HEK293 (cell line): ENCODE data around the gene ELL3.

Experiments used
- KLF8 ChIP-seq: fragments of 450-650 bp; formaldehyde crosslinking; IDR thresholded peaks from 2 replicates; pipeline ENCODE4 v1.5.1; 2016; ENCODE audit warnings: missing biosample characterization, missing genetic modification characterization
- OSR2 ChIP-seq: fragments of 450-650 bp; formaldehyde crosslinking; IDR thresholded peaks from 2 replicates; pipeline ENCODE4 v1.5.1; 2016; ENCODE audit warnings: missing biosample characterization, missing genetic modification characterization
- OVOL3 ChIP-seq: fragments of 450-650 bp; formaldehyde crosslinking; IDR thresholded peaks from 2 replicates; pipeline ENCODE4 v1.5.1; 2016; ENCODE audit warnings: missing biosample characterization, missing genetic modification characterization
- SCRT1 ChIP-seq: fragments of 450-650 bp; formaldehyde crosslinking; IDR thresholded peaks from 2 replicates; pipeline ENCODE4 v1.5.1; 2016; ENCODE audit warnings: missing biosample characterization, missing genetic modification characterization, borderline replicate concordance
- TRIM28 ChIP-seq: IDR thresholded peaks from 2 replicates; pipeline ENCODE4 v1.6.1; 2011; ENCODE audit warnings: low read length, control low read depth, borderline replicate concordance
- ZBTB17 ChIP-seq: fragments of 450-650 bp; formaldehyde crosslinking; IDR thresholded peaks from 2 replicates; pipeline ENCODE4 v1.5.1; 2016; ENCODE audit warnings: missing biosample characterization, missing genetic modification characterization
- ZBTB7A ChIP-seq: fragments of 450-650 bp; formaldehyde crosslinking; IDR thresholded peaks from 2 replicates; pipeline ENCODE4 v1.5.1; 2016; ENCODE audit warnings: low read depth, missing biosample characterization, missing genetic modification characterization
- ZNF211 ChIP-seq: fragments of 450-650 bp; formaldehyde crosslinking; IDR thresholded peaks from 2 replicates; pipeline ENCODE4 v1.5.1; 2016; ENCODE audit warnings: low read depth, missing biosample characterization, missing genetic modification characterization
- ZNF239 ChIP-seq: fragments of 450-650 bp; formaldehyde crosslinking; IDR thresholded peaks from 2 replicates; pipeline ENCODE4 v1.5.1; 2016; ENCODE audit warnings: missing biosample characterization, missing genetic modification characterization
- ZNF654 ChIP-seq: fragments of 450-650 bp; formaldehyde crosslinking; IDR thresholded peaks from 2 replicates; pipeline ENCODE4 v1.5.1; 2016; ENCODE audit warnings: low read depth, missing biosample characterization, missing genetic modification characterization
- ZNF776 ChIP-seq: fragments of 450-650 bp; formaldehyde crosslinking; IDR thresholded peaks from 2 replicates; pipeline ENCODE4 v1.5.0; 2017; ENCODE audit warnings: missing biosample characterization, missing genetic modification characterization, borderline replicate concordance
- TF ChIP-seq, protein P1 (sequence below): fragments of 450-650 bp; formaldehyde crosslinking; IDR thresholded peaks from 2 replicates; pipeline ENCODE4 v1.5.1; 2016; ENCODE audit warnings: missing biosample characterization, missing genetic modification characterization
- TF ChIP-seq, protein P2 (sequence below): fragments of 450-650 bp; formaldehyde crosslinking; IDR thresholded peaks from 2 replicates; pipeline ENCODE4 v1.5.1; 2017; ENCODE audit warnings: missing biosample characterization, missing genetic modification characterization
- TF ChIP-seq, protein P3 (sequence below): fragments of 450-650 bp; IDR thresholded peaks from 2 replicates; pipeline ENCODE4 v1.5.1; 2018; ENCODE audit warnings: missing biosample characterization, mild to moderate bottlenecking, missing genetic modification characterization
- TF ChIP-seq, protein P4 (sequence below): fragments of 450-650 bp; formaldehyde crosslinking; IDR thresholded peaks from 2 replicates; pipeline ENCODE4 v1.5.1; 2016; ENCODE audit warnings: missing biosample characterization, missing genetic modification characterization
- TF ChIP-seq, protein P5 (sequence below): fragments of 450-650 bp; formaldehyde crosslinking; IDR thresholded peaks from 2 replicates; pipeline ENCODE4 v1.5.1; 2017; ENCODE audit warnings: missing biosample characterization, missing genetic modification characterization
- TF ChIP-seq, protein P6 (sequence below): fragments of 450-650 bp; formaldehyde crosslinking; IDR thresholded peaks from 2 replicates; pipeline ENCODE4 v1.5.1; 2016; ENCODE audit warnings: missing biosample characterization, missing genetic modification characterization
- TF ChIP-seq, protein P7 (sequence below): fragments of 450-650 bp; formaldehyde crosslinking; conservative IDR thresholded peaks from 2 replicates; pipeline ENCODE4 v1.5.1; 2016; ENCODE audit warnings: low read depth, missing biosample characterization, missing genetic modification characterization
- TF ChIP-seq, protein P8 (sequence below): fragments of 450-650 bp; formaldehyde crosslinking; IDR thresholded peaks from 2 replicates; pipeline ENCODE4 v1.5.1; 2017; ENCODE audit warnings: missing biosample characterization, mild to moderate bottlenecking, missing genetic modification characterization, moderate library complexity

Gene ELL3

DNA sequence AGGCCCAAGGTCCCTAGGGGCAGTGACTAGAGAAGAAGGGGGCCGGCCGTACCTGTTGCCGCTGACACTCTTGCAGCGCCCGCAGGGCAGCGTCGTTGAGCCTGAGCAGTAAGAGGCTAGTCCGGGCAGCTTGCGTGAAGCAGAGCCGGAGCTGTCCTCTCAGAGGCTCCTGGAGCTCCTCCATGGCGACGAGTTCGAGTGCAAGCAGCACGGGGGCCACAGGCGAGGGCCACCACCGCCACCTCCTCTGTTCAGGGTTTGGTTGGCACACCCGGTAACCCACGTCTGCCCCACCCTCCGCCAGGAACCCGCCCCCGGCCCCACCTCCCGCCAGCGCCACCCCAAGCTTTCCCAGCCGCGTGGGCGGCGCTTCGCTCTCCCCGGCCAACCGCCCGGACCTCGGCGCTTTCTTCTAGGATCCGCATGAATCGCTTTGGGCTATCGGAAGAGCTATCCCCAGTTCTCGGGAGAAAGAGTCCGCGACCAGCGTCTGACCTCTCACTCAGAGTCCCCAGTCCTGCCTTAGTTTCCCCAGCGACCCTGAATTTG, at the start of gene ELL3 (continued):
- TF ChIP-seq TRIM28: no peak
- TF ChIP-seq ZNF239 (tag by site-specific recombination): no peak
- TF ChIP-seq, protein P1, sequence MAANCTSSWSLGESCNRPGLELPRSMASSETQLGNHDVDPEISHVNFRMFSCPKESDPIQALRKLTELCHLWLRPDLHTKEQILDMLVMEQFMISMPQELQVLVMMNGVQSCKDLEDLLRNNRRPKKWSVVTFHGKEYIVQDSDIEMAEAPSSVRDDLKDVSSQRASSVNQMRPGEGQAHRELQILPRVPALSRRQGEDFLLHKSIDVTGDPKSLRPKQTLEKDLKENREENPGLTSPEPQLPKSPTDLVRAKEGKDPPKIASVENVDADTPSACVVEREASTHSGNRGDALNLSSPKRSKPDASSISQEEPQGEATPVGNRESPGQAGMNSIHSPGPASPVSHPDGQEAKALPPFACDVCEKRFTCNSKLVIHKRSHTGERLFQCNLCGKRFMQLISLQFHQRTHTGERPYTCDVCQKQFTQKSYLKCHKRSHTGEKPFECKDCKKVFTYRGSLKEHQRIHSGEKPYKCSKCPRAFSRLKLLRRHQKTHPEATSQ: no peak
- TF ChIP-seq ZNF211 (tag by site-specific recombination): no peak
- TF ChIP-seq, protein P2, sequence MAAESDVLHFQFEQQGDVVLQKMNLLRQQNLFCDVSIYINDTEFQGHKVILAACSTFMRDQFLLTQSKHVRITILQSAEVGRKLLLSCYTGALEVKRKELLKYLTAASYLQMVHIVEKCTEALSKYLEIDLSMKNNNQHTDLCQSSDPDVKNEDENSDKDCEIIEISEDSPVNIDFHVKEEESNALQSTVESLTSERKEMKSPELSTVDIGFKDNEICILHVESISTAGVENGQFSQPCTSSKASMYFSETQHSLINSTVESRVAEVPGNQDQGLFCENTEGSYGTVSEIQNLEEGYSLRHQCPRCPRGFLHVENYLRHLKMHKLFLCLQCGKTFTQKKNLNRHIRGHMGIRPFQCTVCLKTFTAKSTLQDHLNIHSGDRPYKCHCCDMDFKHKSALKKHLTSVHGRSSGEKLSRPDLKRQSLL (tag by site-specific recombination): no peak
- TF ChIP-seq, protein P3, sequence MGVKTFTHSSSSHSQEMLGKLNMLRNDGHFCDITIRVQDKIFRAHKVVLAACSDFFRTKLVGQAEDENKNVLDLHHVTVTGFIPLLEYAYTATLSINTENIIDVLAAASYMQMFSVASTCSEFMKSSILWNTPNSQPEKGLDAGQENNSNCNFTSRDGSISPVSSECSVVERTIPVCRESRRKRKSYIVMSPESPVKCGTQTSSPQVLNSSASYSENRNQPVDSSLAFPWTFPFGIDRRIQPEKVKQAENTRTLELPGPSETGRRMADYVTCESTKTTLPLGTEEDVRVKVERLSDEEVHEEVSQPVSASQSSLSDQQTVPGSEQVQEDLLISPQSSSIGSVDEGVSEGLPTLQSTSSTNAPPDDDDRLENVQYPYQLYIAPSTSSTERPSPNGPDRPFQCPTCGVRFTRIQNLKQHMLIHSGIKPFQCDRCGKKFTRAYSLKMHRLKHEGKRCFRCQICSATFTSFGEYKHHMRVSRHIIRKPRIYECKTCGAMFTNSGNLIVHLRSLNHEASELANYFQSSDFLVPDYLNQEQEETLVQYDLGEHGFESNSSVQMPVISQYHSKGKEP (tag by site-specific recombination): no peak
- TF ChIP-seq, protein P4, sequence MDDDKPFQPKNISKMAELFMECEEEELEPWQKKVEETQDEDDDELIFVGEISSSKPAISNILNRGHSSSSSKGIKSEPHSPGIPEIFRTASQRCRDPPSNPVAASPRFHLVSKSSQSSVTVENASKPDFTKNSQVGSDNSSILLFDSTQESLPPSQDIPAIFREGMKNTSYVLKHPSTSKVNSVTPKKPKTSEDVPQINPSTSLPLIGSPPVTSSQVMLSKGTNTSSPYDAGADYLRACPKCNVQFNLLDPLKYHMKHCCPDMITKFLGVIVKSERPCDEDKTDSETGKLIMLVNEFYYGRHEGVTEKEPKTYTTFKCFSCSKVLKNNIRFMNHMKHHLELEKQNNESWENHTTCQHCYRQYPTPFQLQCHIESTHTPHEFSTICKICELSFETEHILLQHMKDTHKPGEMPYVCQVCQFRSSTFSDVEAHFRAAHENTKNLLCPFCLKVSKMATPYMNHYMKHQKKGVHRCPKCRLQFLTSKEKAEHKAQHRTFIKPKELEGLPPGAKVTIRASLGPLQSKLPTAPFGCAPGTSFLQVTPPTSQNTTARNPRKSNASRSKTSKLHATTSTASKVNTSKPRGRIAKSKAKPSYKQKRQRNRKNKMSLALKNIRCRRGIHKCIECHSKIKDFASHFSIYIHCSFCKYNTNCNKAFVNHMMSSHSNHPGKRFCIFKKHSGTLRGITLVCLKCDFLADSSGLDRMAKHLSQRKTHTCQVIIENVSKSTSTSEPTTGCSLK (tag by site-specific recombination): no peak
- peak; percentile 61; the same call in 1 of the 2 replicates for TF ChIP-seq KLF8 (tag by site-specific recombination)
- TF ChIP-seq ZBTB7A: no peak
- TF ChIP-seq OSR2 (tag by site-specific recombination): no peak
- TF ChIP-seq, protein P5, sequence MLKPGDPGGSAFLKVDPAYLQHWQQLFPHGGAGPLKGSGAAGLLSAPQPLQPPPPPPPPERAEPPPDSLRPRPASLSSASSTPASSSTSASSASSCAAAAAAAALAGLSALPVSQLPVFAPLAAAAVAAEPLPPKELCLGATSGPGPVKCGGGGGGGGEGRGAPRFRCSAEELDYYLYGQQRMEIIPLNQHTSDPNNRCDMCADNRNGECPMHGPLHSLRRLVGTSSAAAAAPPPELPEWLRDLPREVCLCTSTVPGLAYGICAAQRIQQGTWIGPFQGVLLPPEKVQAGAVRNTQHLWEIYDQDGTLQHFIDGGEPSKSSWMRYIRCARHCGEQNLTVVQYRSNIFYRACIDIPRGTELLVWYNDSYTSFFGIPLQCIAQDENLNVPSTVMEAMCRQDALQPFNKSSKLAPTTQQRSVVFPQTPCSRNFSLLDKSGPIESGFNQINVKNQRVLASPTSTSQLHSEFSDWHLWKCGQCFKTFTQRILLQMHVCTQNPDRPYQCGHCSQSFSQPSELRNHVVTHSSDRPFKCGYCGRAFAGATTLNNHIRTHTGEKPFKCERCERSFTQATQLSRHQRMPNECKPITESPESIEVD (tag by site-specific recombination): no peak
- TF ChIP-seq ZBTB17: no peak
- no peak for TF ChIP-seq ZNF776 (tag by site-specific recombination)
- TF ChIP-seq, protein P6, sequence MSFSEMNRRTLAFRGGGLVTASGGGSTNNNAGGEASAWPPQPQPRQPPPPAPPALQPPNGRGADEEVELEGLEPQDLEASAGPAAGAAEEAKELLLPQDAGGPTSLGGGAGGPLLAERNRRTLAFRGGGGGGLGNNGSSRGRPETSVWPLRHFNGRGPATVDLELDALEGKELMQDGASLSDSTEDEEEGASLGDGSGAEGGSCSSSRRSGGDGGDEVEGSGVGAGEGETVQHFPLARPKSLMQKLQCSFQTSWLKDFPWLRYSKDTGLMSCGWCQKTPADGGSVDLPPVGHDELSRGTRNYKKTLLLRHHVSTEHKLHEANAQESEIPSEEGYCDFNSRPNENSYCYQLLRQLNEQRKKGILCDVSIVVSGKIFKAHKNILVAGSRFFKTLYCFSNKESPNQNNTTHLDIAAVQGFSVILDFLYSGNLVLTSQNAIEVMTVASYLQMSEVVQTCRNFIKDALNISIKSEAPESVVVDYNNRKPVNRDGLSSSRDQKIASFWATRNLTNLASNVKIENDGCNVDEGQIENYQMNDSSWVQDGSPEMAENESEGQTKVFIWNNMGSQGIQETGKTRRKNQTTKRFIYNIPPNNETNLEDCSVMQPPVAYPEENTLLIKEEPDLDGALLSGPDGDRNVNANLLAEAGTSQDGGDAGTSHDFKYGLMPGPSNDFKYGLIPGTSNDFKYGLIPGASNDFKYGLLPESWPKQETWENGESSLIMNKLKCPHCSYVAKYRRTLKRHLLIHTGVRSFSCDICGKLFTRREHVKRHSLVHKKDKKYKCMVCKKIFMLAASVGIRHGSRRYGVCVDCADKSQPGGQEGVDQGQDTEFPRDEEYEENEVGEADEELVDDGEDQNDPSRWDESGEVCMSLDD (tag by site-specific recombination): no peak
- TF ChIP-seq, protein P7, sequence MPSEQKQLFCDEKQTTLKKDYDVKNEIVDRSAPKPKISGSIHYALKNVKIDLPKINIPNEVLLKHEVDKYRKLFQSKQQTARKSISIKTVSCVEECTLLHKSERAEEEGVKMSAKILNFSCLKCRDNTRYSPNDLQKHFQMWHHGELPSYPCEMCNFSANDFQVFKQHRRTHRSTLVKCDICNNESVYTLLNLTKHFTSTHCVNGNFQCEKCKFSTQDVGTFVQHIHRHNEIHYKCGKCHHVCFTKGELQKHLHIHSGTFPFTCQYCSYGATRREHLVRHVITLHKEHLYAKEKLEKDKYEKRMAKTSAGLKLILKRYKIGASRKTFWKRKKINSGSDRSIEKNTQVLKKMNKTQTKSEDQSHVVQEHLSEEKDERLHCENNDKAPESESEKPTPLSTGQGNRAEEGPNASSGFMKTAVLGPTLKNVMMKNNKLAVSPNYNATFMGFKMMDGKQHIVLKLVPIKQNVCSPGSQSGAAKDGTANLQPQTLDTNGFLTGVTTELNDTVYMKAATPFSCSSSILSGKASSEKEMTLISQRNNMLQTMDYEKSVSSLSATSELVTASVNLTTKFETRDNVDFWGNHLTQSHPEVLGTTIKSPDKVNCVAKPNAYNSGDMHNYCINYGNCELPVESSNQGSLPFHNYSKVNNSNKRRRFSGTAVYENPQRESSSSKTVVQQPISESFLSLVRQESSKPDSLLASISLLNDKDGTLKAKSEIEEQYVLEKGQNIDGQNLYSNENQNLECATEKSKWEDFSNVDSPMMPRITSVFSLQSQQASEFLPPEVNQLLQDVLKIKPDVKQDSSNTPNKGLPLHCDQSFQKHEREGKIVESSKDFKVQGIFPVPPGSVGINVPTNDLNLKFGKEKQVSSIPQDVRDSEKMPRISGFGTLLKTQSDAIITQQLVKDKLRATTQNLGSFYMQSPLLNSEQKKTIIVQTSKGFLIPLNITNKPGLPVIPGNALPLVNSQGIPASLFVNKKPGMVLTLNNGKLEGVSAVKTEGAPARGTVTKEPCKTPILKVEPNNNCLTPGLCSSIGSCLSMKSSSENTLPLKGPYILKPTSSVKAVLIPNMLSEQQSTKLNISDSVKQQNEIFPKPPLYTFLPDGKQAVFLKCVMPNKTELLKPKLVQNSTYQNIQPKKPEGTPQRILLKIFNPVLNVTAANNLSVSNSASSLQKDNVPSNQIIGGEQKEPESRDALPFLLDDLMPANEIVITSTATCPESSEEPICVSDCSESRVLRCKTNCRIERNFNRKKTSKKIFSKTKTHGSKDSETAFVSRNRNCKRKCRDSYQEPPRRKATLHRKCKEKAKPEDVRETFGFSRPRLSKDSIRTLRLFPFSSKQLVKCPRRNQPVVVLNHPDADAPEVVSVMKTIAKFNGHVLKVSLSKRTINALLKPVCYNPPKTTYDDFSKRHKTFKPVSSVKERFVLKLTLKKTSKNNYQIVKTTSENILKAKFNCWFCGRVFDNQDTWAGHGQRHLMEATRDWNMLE (tag by site-specific recombination): no peak
- peak; percentile 92 for TF ChIP-seq SCRT1
- TF ChIP-seq, protein P8, sequence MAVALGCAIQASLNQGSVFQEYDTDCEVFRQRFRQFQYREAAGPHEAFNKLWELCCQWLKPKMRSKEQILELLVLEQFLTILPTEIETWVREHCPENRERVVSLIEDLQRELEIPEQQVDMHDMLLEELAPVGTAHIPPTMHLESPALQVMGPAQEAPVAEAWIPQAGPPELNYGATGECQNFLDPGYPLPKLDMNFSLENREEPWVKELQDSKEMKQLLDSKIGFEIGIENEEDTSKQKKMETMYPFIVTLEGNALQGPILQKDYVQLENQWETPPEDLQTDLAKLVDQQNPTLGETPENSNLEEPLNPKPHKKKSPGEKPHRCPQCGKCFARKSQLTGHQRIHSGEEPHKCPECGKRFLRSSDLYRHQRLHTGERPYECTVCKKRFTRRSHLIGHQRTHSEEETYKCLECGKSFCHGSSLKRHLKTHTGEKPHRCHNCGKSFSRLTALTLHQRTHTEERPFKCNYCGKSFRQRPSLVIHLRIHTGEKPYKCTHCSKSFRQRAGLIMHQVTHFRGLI (tag by site-specific recombination): peak; percentile 35; the same call in 1 of the 2 replicates
- no peak for TF ChIP-seq OVOL3
- TF ChIP-seq ZNF654 (tag by site-specific recombination): no peak
